ENCODE measurements around the gene RTKN.
"Not testable (repeated sequence)": the region's sequence is repeated elsewhere in the genome, so short reads cannot be mapped to it uniquely, and the experiment has no call there.

The RTKN gene

GRCh38 chr2:74438248-74438647 is 3.5 kb downstream of the RTKN start:
- DNase-seq, result no peak

DNA sequence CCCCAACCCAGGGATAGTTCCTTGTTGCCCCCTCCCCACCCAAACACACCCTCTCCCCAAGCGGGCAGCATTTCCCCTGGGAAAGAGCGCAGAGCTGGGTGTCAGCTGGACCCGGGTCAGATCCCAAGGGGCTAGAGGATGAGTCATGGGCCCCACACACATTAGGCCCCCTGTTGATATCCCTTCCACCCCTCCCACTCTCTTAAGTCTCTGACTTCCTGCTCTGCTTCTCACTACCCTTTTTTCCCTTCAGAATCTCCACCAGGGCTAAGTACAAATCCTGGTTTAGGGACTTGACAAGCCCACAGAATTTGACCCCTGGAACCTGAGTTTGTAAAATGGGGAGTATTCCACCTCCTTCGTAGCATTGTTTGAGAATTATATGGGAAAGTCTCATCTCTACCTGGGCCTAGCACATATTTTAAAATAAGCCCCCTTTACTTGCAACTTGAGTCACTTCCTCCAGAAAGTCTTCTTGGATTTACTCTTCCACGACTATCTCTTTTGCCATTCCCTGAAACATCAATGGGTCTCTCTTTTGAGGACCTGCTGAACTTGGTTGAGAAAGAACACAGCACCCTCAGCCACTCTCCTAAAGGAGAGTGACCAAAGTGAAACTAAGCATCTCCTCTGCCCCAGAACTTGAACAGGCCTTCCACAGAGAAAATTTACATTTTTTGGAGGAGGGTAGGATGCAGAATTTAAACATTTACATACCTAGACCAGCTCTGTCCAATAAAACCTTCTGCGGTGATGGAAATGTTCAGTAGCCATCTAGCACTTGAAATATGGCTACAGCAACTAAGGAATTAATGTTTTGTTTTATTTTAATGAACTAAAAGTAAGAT is 4.7 kb downstream of the RTKN start:
- DNase-seq, result no peak

DNA sequence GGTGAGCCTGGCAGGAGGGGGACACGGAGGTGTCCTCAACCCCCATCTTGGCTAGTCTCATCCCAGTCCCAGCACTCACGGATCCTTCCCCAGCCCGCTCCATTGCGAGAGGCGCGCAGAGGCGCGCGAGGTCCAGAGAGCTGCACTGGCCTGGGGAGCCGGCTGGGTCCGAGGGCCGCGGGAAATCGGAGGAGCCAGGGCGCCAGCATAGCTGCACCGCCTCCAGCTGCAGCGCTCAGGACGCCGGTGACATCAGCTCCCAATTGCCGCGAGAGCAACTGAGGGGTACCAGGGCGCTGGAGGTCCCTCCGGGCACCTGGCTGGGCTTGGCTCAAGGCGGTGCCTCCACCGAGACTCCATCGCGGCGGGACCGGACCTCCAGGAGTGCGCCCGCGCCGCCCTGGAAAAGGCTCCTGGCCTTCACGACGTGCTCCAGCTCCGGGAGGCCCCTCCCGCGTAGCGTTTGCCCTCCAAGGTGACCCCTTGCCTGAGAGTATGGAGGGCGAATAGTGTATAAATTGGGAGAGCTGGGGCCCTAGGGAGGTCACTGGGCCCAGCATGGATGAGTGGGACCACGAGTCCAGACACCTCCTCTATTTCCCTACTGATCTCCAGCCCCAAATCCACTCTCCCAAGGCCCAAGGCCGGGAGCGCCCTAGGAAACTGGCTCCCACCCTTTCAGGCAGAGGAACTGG is 5.5 kb downstream of the RTKN start:
- no peak for DNase-seq

DNA sequence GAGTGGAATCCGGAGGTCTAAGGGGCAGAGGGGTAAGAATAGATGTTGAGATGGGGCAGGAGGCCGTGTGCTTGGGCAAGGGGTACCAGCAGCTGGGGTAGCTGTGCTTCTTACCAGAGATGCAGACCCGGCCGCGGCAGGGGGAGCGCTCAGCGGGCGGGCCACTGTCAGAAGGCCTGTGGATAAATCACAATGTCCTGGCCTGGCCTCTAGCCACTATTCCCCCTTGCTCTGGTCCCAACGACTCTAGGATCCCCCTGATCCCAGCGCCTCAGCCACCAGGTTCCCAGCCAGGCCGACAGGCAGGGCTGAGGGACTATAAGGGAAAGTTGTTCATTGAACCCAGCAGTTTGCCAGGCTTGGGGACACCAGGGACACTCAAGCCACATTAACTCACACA is 11.2 kb downstream of the RTKN start:
- DNase-seq, result no peak

DNA sequence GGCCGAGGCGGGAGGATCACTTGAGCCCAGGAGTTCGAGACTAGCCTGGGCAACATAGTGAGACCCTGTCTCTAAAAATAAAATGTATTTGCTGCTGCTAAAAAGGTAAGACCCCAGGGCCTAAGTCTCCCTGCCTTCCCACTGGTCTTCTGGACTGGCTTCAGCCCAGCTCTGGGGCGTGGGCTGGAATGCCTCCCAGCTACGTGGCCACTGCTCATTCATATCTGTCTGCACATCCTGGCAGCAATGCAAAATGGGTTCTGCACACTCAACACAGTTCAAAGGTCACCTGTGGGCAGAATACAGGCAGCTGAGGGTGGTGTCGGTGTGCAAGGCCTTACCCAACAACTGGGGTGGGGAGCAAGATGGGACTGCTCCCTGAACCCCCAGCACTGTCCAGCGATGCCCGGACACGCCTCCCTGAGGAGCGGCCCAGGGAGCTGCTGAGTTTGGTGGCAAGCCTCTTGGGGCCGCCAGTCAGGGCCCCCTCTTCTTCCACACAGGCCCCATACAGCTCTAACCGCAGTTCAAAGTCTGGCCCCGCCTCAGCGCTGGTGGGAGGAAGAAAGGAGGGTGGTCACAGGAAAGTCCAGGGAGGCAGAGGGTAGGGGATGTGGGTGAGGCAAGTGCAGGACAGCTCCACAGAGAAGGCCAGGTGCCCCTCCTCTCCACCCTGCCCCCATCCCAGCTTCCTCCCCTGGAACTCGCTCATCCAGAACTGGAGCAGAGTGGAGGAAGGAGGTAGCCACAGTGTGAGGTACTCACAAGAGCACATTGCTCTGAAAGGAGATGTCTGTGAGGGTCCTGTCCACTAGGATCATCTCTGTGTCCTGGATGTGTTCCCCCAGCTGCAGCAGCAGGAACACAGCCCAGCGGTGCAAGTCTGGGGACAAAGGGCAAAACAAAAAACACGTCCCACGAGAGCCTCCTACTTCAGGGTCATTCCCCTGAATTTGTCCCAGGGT is 12.0 kb downstream of the RTKN start:
- no peak for DNase-seq

DNA sequence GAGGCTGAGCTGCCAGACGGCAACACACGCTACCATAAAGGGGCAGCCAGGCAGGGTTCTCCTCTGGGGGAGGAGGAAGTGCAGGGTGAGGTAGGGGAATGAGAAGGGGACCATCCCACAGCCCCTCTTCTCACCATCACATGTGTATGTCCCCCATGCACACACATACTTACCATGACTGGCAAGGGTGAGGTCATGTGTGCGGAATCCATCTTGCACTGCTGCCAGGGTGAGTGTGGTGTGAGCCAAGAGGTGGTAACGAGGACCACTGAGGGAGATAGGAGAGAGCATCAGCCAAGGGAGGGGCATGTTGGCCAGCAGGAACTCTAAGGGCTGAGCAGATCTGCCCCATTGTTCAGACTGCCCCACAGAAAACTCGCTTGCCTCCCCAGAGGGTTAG is 13.1 kb downstream of the RTKN start:
- no peak for DNase-seq

- DNase-seq, result no peak
These were observed 14.2 kb downstream of the RTKN start for GRCh38 chr2:74427551-74427950.

- no peak for DNase-seq
These were observed 15.5 kb downstream of the RTKN start for GRCh38 chr2:74426181-74426758.

DNA sequence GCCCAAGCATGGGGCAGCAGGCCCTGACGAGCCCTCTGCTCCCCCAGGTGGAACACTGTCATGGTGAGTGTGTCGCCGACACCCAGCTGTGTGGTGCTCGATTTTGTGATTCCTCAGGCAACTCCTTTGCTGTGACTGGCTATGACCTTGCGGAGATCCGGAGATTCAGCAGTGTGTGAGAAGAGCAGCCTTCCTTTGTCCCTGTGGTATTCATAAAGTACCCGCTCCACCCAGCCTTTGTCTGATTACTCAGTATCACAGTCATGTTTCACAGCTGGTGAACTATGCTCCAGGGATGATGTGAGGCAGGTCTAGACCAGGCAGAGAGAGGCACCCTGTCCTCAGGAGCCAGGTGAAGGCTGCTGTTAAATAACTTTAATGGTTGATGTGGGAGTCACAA is 16.2 kb downstream of the RTKN start:
- no peak for DNase-seq

- no peak for DNase-seq
These were observed 16.7 kb downstream of the RTKN start for GRCh38 chr2:74424995-74425406.

GRCh38 chr2:74424139-74424992 is 17.4 kb downstream of the RTKN start:
- no peak for DNase-seq

DNA sequence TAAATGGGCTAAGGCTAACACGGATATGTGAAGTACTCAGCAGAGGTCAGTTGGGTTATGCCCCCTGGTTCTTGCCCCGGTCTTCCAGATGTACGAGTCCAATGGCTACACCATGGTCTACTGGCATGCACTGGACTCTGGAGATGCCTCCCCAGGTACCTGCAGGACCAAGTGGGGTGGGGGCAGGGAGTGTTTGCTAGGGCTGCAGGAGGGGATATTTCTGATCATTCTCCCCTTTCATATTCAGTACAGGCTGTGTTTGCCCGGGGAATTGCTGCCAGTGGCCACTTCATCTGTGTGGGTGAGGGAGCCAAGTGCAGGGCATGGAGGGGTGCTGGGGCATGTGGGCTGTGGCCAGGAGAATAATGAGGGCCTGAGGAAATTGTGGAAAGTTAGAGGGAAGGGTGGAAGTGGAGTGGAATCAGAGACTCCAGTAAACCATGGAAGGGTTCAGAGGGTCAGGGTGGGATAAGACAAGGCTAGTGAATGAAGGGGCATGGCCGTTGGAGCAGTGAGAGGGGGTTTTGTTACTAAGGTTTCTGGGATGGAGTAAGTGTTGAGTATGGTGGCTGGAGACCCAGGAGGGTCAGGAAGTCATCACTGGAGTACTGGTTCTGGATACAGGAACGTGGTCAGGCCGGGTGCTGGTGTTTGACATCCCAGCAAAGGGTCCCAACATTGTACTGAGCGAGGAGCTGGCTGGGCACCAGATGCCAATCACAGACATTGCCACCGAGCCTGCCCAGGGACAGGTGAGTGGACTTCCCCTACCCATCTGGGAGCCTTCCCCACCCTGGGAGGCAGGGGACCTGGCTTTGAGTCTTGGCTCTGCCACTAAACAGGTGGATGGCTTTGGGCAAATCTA is 18.3 kb downstream of the RTKN start:
- no peak for DNase-seq

- peak; percentile 94 for DNase-seq
These were observed 20.4 kb downstream of the RTKN start, which contains the start of the genes C2orf81 and WDR54 for GRCh38 chr2:74421221-74421870. TSS of gene C2orf81 (minus strand) at chr2:74421619. CDS start at chr2:74421560, 59 bp downstream. TSS of gene WDR54 (plus strand) at chr2:74421730. CDS start at chr2:74422154, 424 bp downstream.

- not testable (repeated sequence) for DNase-seq
These were observed 21.2 kb downstream of the RTKN start for GRCh38 chr2:74420443-74421103.

DNA sequence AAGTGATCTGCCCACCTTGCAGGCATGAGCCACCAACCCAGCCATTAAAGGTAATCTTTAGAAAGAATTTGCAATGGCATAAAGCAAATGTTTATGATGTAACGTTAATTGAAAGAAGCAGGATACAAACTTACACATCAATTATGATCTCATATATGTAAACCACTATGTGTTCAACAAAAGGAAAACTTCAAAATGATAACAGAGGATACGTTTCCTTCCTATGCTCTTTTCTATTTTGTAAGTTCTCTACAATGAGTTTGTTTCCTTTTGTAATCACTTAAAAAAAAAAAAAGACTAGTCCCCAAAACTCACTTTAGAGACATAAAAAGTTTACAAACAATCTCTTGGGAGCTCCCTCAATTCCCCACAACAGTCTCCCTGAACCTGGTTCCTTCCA is 21.7 kb downstream of the RTKN start:
- no peak for DNase-seq

DNA sequence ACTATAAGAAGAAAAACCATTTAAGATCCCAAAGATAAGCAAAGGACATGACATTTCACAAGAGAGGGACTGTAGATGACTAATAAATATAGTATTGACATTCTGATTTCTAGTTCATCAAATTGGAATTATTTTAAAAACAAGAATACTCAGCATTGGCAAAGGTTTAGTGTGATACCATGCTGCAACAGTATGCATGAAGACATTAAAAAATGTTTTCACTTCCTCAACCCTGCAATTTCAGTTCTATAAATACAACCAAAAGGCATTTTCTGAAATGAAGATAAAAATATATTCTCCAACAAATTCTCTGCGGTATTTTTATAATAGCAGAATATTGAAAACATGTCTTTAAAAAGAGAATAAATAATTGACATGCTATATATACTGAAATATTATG is 22.4 kb downstream of the RTKN start:
- no peak for DNase-seq

- DNase-seq, result no peak
These were observed 23.4 kb downstream of the RTKN start for GRCh38 chr2:74418312-74418711.

DNA sequence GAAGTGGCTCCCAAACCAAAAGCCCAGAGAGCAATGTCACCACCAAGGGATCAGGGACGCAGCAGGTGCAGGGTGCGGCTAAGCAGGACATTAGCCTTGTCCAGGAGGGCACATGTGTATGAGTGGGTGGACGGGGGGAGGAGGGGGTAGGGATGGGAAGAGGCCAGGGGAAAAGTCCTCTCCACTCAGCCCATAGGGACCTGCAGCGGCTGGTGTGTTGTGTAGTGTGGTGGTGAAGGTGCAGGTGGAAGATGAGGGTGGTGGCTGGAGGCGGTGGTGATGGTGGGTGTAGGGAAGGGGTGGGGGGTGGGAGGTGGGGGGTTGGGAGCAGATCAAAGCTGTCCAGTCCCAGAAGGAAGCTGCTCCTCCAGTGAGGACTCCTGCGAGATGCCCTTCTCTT is 24.0 kb downstream of the RTKN start:
- no peak for DNase-seq

- no peak for DNase-seq
These were observed 24.5 kb downstream of the RTKN start for GRCh38 chr2:74417197-74417596.

GRCh38 chr2:74416778-74417177 is 25.0 kb downstream of the RTKN start:
- no peak for DNase-seq
